ENCODE data around the gene LRRN4. TPM values are rescaled to one million over a fixed set of nuclear protein-coding genes. Genes with fewer than 3 reads are reported as not detected.

The LRRN4 gene
- total and polyA plus RNA-seq, 2 of the 8 experiments (the other 6 are each of a cell fraction or from before 2014, with no cell fraction given): 0.21 to 0.89 TPM

Small RNA genes within 50 kb of the gene (small RNA-seq; reads per million reads assigned to genes)
- not detected for gene RN7SL498P (ENCODE audit: insufficient read depth)

Other genes with a start within 250 kb of the LRRN4 start
- 2.0 and 2.8 TPM in 2 replicates for gene CHGB, start 142.6 kb downstream of the LRRN4 start, total RNA-seq (2021; fragmentation: NEBNext Ultra II Directional; extraction: Animal tissue kit (Norgen Biotek cat#: 25700))
- 1.0 and 1.1 TPM in 2 replicates for gene CHGB, start 142.6 kb downstream of the LRRN4 start, polyA plus RNA-seq (2011; rRNA removed)
- gene TRMT6, start 103.5 kb downstream of the LRRN4 start, total RNA-seq (2021; fragmentation: NEBNext Ultra II Directional; extraction: Animal tissue kit (Norgen Biotek cat#: 25700)): 21.2 and 23.3 TPM in 2 replicates
- 5.0 and 6.9 TPM in 2 replicates for gene TRMT6, start 103.5 kb downstream of the LRRN4 start, polyA plus RNA-seq (2011; rRNA removed)
- 30.7 and 31.9 TPM in 2 replicates for gene MCM8, start 103.4 kb downstream of the LRRN4 start, total RNA-seq (2021; fragmentation: NEBNext Ultra II Directional; extraction: Animal tissue kit (Norgen Biotek cat#: 25700))
- 5.0 and 7.1 TPM in 2 replicates for gene MCM8, start 103.4 kb downstream of the LRRN4 start, polyA plus RNA-seq (2011; rRNA removed)
- gene CRLS1, start 47.9 kb downstream of the LRRN4 start, total RNA-seq (2021; fragmentation: NEBNext Ultra II Directional; extraction: Animal tissue kit (Norgen Biotek cat#: 25700)): 42.6 and 50.2 TPM in 2 replicates
- gene CRLS1, start 47.9 kb downstream of the LRRN4 start, polyA plus RNA-seq (2011; rRNA removed): 39.8 and 95.8 TPM in 2 replicates
- gene FERMT1, start 69.0 kb upstream of the LRRN4 start, total RNA-seq (2021; fragmentation: NEBNext Ultra II Directional; extraction: Animal tissue kit (Norgen Biotek cat#: 25700)): 16.5 and 17.8 TPM in 2 replicates
- 4.2 and 4.5 TPM in 2 replicates for gene FERMT1, start 69.0 kb upstream of the LRRN4 start, polyA plus RNA-seq (2011; rRNA removed)

Measured in H1 (cell line).